CD14-positive monocyte (primary cell): ENCODE results near the gene NKPD1. TPM values are rescaled to one million over a fixed set of nuclear protein-coding genes. Genes with fewer than 3 reads are reported as not detected.

ENCODE experiments used
- DNase-seq, 3 donors: peaks; one replicate each; pipeline ENCODE4 v3.0.0-alpha.2; 2011 to 2022
- H2AFZ ChIP-seq: 2 replicates; pipeline ENCODE4 v1.6.0; 2012; ENCODE audit warnings: mild to moderate bottlenecking, low read depth, low read length, inconsistent platforms; ENCODE audit not compliant: insufficient read depth, poor library complexity, severe bottlenecking
- H3K27ac ChIP-seq, 2 donors: 1 replicate in 1 of 2; 2 replicates in 1 of 2; pipeline ENCODE4 v1.5.1; 2012 to 2013; ENCODE audit warnings: low read length in 2 of 2, control low read depth in 1 of 2, inconsistent platforms in 1 of 2, low read depth in 1 of 2, mild to moderate bottlenecking in 1 of 2
- H3K27me3 ChIP-seq, 2 donors: one replicate each; pipeline versions ENCODE4 v1.6.0 to v1.6.1; 2011 to 2013; ENCODE audit warnings: low read length in 2 of 2; ENCODE audit not compliant: control insufficient read depth in 2 of 2, insufficient read depth in 2 of 2
- H3K36me3 ChIP-seq, 2 donors: replicated peaks in 1 of 2; 1 replicate in 1 of 2; 2 replicates in 1 of 2; pipeline versions ENCODE4 v1.5.1 to v1.6.1; 2012 to 2013; ENCODE audit warnings: low read length in 2 of 2, control low read depth in 1 of 2, inconsistent platforms in 1 of 2, mild to moderate bottlenecking in 1 of 2; ENCODE audit not compliant: insufficient read depth in 2 of 2, control insufficient read depth in 1 of 2
- H3K4me1 ChIP-seq, 2 donors: 1 replicate in 1 of 2; 2 replicates in 1 of 2; pipeline versions ENCODE4 v1.5.1 to v1.6.1; 2012 to 2013; ENCODE audit warnings: low read length in 2 of 2, control low read depth in 1 of 2, inconsistent platforms in 1 of 2, mild to moderate bottlenecking in 1 of 2, moderate library complexity in 1 of 2; ENCODE audit not compliant: insufficient read depth in 2 of 2, control insufficient read depth in 1 of 2
- H3K4me2 ChIP-seq: replicated peaks from 2 replicates; pipeline ENCODE3; 2012; ENCODE audit warnings: low read length, moderate library complexity, mild to moderate bottlenecking; ENCODE audit not compliant: poor library complexity, severe bottlenecking; ENCODE audit errors: extremely low read depth
- H3K4me3 ChIP-seq, 3 experiments: fragments of 200-600 bp in 1 of 3; sonication (generic) in 1 of 3; replicated peaks in 1 of 3; 1 replicate in 2 of 3; 2 replicates in 1 of 3; pipeline ENCODE4 v1.5.1; 2011 to 2013; ENCODE audit warnings: low read length in 3 of 3, mild to moderate bottlenecking in 3 of 3, control low read depth in 2 of 3, low read depth in 2 of 3, inconsistent platforms in 1 of 3, moderate library complexity in 1 of 3
- H3K79me2 ChIP-seq: 2 replicates; pipeline ENCODE4 v1.6.0; 2012; ENCODE audit warnings: mild to moderate bottlenecking, control low read depth, inconsistent platforms, low read length, moderate library complexity; ENCODE audit not compliant: insufficient read depth
- H3K9ac ChIP-seq: 2 replicates; pipeline ENCODE4 v1.6.0; 2017; ENCODE audit warnings: low read length, mild to moderate bottlenecking; ENCODE audit not compliant: insufficient read depth, poor library complexity, severe bottlenecking
- H3K9me3 ChIP-seq, 2 donors: replicated peaks in 1 of 2; 1 replicate in 1 of 2; 2 replicates in 1 of 2; pipeline versions ENCODE4 v1.5.1 to v1.6.1; 2012 to 2013; ENCODE audit warnings: low read length in 2 of 2, control low read depth in 1 of 2; ENCODE audit not compliant: control insufficient read depth in 1 of 2, insufficient read depth in 1 of 2
- H4K20me1 ChIP-seq: 2 replicates; pipeline ENCODE4 v1.6.0; 2012; ENCODE audit warnings: mild to moderate bottlenecking, low read length, control low read depth, moderate library complexity; ENCODE audit not compliant: insufficient read depth
- H3K27ac Mint-ChIP-seq, 7 donors: one replicate each; pipeline ENCODE4 v1.8.0; 2020; ENCODE audit warnings: mild to moderate bottlenecking in 7 of 7, mixed read lengths in 7 of 7, moderate library complexity in 6 of 7, inconsistent platforms in 2 of 7
- H3K27me3 Mint-ChIP-seq, 3 donors: one replicate each; pipeline ENCODE4 v1.8.0; 2021 to 2022; ENCODE audit warnings: low read depth in 3 of 3, mild to moderate bottlenecking in 3 of 3, mixed read lengths in 3 of 3, moderate library complexity in 3 of 3, inconsistent platforms in 1 of 3
- H3K36me3 Mint-ChIP-seq, 2 donors: one replicate each; pipeline ENCODE4 v1.8.0; 2020; ENCODE audit warnings: mixed read lengths in 2 of 2, inconsistent platforms in 1 of 2, mild to moderate bottlenecking in 1 of 2
- H3K4me1 Mint-ChIP-seq: one replicate; pipeline ENCODE4 v1.8.0; 2020; ENCODE audit warnings: mild to moderate bottlenecking, mixed read lengths
- H3K4me3 Mint-ChIP-seq, 2 donors: one replicate each; pipeline ENCODE4 v1.8.0; 2020; ENCODE audit warnings: mild to moderate bottlenecking in 2 of 2, mixed read lengths in 2 of 2, moderate library complexity in 1 of 2
- H3K9me3 Mint-ChIP-seq, 7 donors: one replicate each; pipeline ENCODE4 v1.8.0; 2020 to 2022; ENCODE audit warnings: mixed read lengths in 7 of 7, mild to moderate bottlenecking in 6 of 7, moderate library complexity in 6 of 7, inconsistent platforms in 2 of 7
- WGBS: methylation state at CpG from one replicate; pipeline ENCODE4 v1.1.5; 2013; ENCODE audit warnings: missing lambda C conversion rate; ENCODE audit not compliant: insufficient coverage; 5-methylcytosine and 5-hydroxymethylcytosine counted together
- intact Hi-C, 2 donors: fragments of 100-400 bp; cut with micrococcal nuclease; formaldehyde crosslinking; loops; one replicate each; pipeline versions ENCODE4 v1.15.0 to v1.15.1; 2023
- polyA plus RNA-seq, 3 donors: library from polyadenylated mRNA; depleted of rRNA in 1 of 3; unstranded in 2 of 3; stranded (reverse) in 1 of 3; fragments of 300-500 nt in 2 of 3; fragments of >200 nt in 1 of 3; fragmentation: Illumina TruSeq in 2 of 3; gene quantifications; 1 replicate in 2 of 3; 2 replicates in 1 of 3; pipeline ENCODE4 v1.2.3, GENCODE V29; 2012 to 2021
- TF ChIP-seq, protein P1 (sequence below): fragments of 200-600 bp; IDR thresholded peaks from one replicate; pipeline ENCODE4 v1.8.0; 2022; ENCODE audit warnings: antibody characterized with exemption, mild to moderate bottlenecking

The NKPD1 gene
- polyA plus RNA-seq, 3 donors: 0.11 TPM; not detected in 2

GRCh38 chr19:45126654-45127053, 34.1 kb downstream of the NKPD1 start:
- H3K9me3 Mint-ChIP-seq: no peaks in the 10 kb centered on the region
- TF ChIP-seq, protein P1, sequence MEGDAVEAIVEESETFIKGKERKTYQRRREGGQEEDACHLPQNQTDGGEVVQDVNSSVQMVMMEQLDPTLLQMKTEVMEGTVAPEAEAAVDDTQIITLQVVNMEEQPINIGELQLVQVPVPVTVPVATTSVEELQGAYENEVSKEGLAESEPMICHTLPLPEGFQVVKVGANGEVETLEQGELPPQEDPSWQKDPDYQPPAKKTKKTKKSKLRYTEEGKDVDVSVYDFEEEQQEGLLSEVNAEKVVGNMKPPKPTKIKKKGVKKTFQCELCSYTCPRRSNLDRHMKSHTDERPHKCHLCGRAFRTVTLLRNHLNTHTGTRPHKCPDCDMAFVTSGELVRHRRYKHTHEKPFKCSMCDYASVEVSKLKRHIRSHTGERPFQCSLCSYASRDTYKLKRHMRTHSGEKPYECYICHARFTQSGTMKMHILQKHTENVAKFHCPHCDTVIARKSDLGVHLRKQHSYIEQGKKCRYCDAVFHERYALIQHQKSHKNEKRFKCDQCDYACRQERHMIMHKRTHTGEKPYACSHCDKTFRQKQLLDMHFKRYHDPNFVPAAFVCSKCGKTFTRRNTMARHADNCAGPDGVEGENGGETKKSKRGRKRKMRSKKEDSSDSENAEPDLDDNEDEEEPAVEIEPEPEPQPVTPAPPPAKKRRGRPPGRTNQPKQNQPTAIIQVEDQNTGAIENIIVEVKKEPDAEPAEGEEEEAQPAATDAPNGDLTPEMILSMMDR: no peak
- H3K4me3 ChIP-seq: no peak overlapping the region
- no peak overlapping the region for H3K27ac ChIP-seq
- H3K36me3 Mint-ChIP-seq: no peaks in the 10 kb centered on the region
- H3K4me1 ChIP-seq: no peaks in the 10 kb centered on the region
- H3K4me1 Mint-ChIP-seq: peaks cover 7% of the 10 kb centered on the region
- no peak for DNase-seq
- H3K36me3 ChIP-seq: no peaks in the 10 kb centered on the region
- no peak overlapping the region for H3K4me3 Mint-ChIP-seq
- no peak overlapping the region for H3K9ac ChIP-seq
- intact Hi-C loops: no loop called here
- 89% methylated on average over 6 of the region's 7 CpGs for WGBS
- H3K79me2 ChIP-seq: peaks cover 39% of the 10 kb centered on the region
- no peaks in the 10 kb centered on the region for H3K9me3 ChIP-seq
- H3K27ac Mint-ChIP-seq: no peak overlapping the region
- no peak overlapping the region for H3K4me2 ChIP-seq
- peaks cover 60% of the 10 kb centered on the region for H4K20me1 ChIP-seq
- H3K27me3 Mint-ChIP-seq: no peaks in the 10 kb centered on the region
- H2AFZ ChIP-seq: no peak overlapping the region
- H3K27me3 ChIP-seq: no peaks in the 10 kb centered on the region

DNA sequence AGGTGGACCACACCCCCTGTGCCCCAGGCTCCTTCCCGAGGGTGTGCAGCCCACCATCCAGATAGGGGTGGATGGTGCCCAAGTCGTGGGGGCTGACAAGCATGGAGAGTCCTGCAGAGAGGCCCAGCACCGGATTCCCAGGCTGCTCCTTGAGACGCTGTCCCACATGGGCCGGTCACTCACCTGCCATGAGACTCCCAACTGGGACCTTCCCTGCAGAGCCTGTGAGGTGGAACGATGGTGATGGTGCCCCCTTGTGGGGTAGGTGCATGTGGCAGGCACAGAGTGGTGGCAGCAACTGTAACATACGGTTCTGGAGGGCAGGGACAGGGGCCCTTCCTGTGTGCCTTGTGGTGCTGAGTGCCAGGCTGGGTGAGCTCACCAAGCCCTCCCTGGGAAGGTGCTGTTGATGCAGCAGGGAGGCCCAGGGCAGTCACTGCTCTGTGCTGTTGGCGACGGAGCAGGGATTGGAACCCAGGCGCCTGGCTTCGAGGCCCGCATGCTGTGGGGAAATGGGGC, 34.7 kb downstream of the NKPD1 start:
- Histone ChIP-seq H3K4me2 (no peak overlapping the region), H3K79me2 (peaks cover 45% of the 10 kb centered on the region), H3K27ac (no peak overlapping the region), H4K20me1 (peaks cover 60% of the 10 kb centered on the region), H3K36me3 (no peaks in the 10 kb centered on the region), H3K4me3 (no peak overlapping the region), H3K27me3 (no peaks in the 10 kb centered on the region), H2AFZ (no peak overlapping the region), H3K9ac (peak overlapping the region; percentile 1), H3K9me3 (no peaks in the 10 kb centered on the region), H3K4me1 (no peaks in the 10 kb centered on the region)
- Mint-ChIP-seq H3K4me3 (no peak overlapping the region), H3K4me1 (peaks cover 10% of the 10 kb centered on the region), H3K36me3 (no peaks in the 10 kb centered on the region), H3K27me3 (peaks cover 0 to 3% (median 0%) of the 10 kb centered on the region in 3 donors), H3K27ac (no peak overlapping the region), H3K9me3 (no peaks in the 10 kb centered on the region)
- intact Hi-C loops: no loop called here
- TF ChIP-seq, protein P1: peak; percentile 84
- DNase-seq: peak; percentile 28 to 53 (median 43)
- 60% methylated on average over 11 of the region's 12 CpGs for WGBS
